IMR-90 (cell line): ENCODE measurements around the gene AGAP1. TPM values are rescaled to one million over a fixed set of nuclear protein-coding genes. Genes with fewer than 3 reads are reported as not detected.

Source experiments
- ATAC-seq: fragments of 200-7000 bp; cut with Tn5 transposase; 2 replicates; pipeline ENCODE4 v1.9.1; 2020; ENCODE audit warnings: low read depth, mild to moderate bottlenecking, moderate library complexity
- BruUV-seq: library from RNA; stranded (reverse); fragments of 400-500 nt; replicated peaks from 2 replicates; lab custom pipeline; 2021; lab: Mats Ljungman, UMichigan
- CTCF ChIA-PET: fragments of 300-600 bp; formaldehyde crosslinking; extraction: SDS; loops from one replicate; lab custom pipeline; 2021; ENCODE audit warnings: antibody characterized with exemption; lab: Yijun Ruan, JAX
- POLR2A ChIA-PET: fragments of 300-600 bp; sonication (Branson Sonifier 250); formaldehyde crosslinking; loops from one replicate; lab custom pipeline; 2022; ENCODE audit warnings: antibody characterized with exemption; ENCODE audit not compliant: unreplicated experiment; lab: Charles Lee
- DNase-seq: peaks from one replicate; pipeline ENCODE4 v3.0.0; 2013
- H2AFZ ChIP-seq: replicated peaks from 2 replicates; pipeline ENCODE3; 2013; ENCODE audit warnings: low read length, mild to moderate bottlenecking; ENCODE audit not compliant: poor library complexity
- H2AK5ac ChIP-seq: 2 replicates; pipeline ENCODE4 v1.6.1; 2013; ENCODE audit warnings: low read depth, low read length, inconsistent platforms
- H2AK9ac ChIP-seq: replicated peaks from 2 replicates; pipeline ENCODE3; 2013; ENCODE audit warnings: mild to moderate bottlenecking, low read depth, low read length, moderate library complexity; ENCODE audit not compliant: poor library complexity
- H2BK120ac ChIP-seq: 2 replicates; pipeline ENCODE4 v1.6.1; 2013; ENCODE audit warnings: low read depth, low read length, inconsistent platforms
- H2BK15ac ChIP-seq: 3 replicates; pipeline ENCODE4 v1.6.1; 2013; ENCODE audit warnings: low read depth, low read length, inconsistent platforms
- H2BK20ac ChIP-seq: 2 replicates; pipeline ENCODE4 v1.6.1; 2013; ENCODE audit warnings: low read depth, mild to moderate bottlenecking, inconsistent platforms, low read length, moderate library complexity
- H2BK5ac ChIP-seq: 2 replicates; pipeline ENCODE4 v1.6.1; 2013; ENCODE audit warnings: mild to moderate bottlenecking, low read depth, low read length, inconsistent platforms; ENCODE audit not compliant: poor library complexity, severe bottlenecking
- H3K14ac ChIP-seq: replicated peaks from 2 replicates; pipeline ENCODE4 v1.6.1; 2013; ENCODE audit warnings: low read depth, low read length, inconsistent platforms
- H3K18ac ChIP-seq: 2 replicates; pipeline ENCODE4 v1.6.1; 2013; ENCODE audit warnings: low read depth, low read length, control low read depth
- H3K23ac ChIP-seq: 2 replicates; pipeline ENCODE4 v1.6.1; 2013; ENCODE audit warnings: low read depth, low read length, inconsistent platforms
- H3K27ac ChIP-seq: 2 replicates; pipeline ENCODE4 v1.5.1; 2013; ENCODE audit warnings: mild to moderate bottlenecking, control low read depth, low read length; ENCODE audit not compliant: insufficient read depth
- H3K27me3 ChIP-seq: 2 replicates; pipeline ENCODE4 v1.6.1; 2013; ENCODE audit warnings: low read length; ENCODE audit not compliant: control insufficient read depth, insufficient read depth
- H3K36me3 ChIP-seq: 2 replicates; pipeline ENCODE4 v1.6.1; 2013; ENCODE audit warnings: low read length, mixed read lengths; ENCODE audit not compliant: control insufficient read depth, insufficient read depth
- H3K4ac ChIP-seq: 2 replicates; pipeline ENCODE4 v1.6.1; 2013; ENCODE audit warnings: low read depth, low read length, inconsistent platforms
- H3K4me1 ChIP-seq: 2 replicates; pipeline ENCODE4 v1.6.1; 2013; ENCODE audit warnings: low read length, mixed read lengths; ENCODE audit not compliant: control insufficient read depth, insufficient read depth
- H3K4me2 ChIP-seq: 2 replicates; pipeline ENCODE4 v1.6.1; 2013; ENCODE audit warnings: low read depth, mild to moderate bottlenecking, control low read depth, low read length, moderate library complexity
- H3K4me3 ChIP-seq: 2 replicates; pipeline ENCODE4 v1.5.1; 2013; ENCODE audit warnings: low read depth, mild to moderate bottlenecking, control low read depth, low read length, moderate library complexity; ENCODE audit not compliant: insufficient read depth
- H3K56ac ChIP-seq: 2 replicates; pipeline ENCODE4 v1.6.1; 2013; ENCODE audit warnings: low read length, inconsistent platforms; ENCODE audit not compliant: insufficient read depth; ENCODE audit errors: extremely low read depth
- H3K79me1 ChIP-seq, 2 experiments: 2 replicates each; pipeline ENCODE4 v1.6.1; 2013; ENCODE audit warnings: low read length in 2 of 2, inconsistent platforms in 1 of 2, low read depth in 1 of 2
- H3K9ac ChIP-seq: 2 replicates; pipeline ENCODE4 v1.6.1; 2013; ENCODE audit warnings: low read depth, low read length, control low read depth
- H3K9me1 ChIP-seq: 2 replicates; pipeline ENCODE4 v1.6.1; 2013; ENCODE audit warnings: low read length, inconsistent platforms; ENCODE audit not compliant: insufficient read depth
- H3K9me3 ChIP-seq: 2 replicates; pipeline ENCODE4 v1.6.1; 2013; ENCODE audit warnings: low read length; ENCODE audit not compliant: control insufficient read depth, insufficient read depth
- H4K20me1 ChIP-seq: 2 replicates; pipeline ENCODE4 v1.6.1; 2013; ENCODE audit warnings: low read length, inconsistent platforms; ENCODE audit not compliant: insufficient read depth
- H4K5ac ChIP-seq: 2 replicates; pipeline ENCODE4 v1.6.1; 2013; ENCODE audit warnings: mild to moderate bottlenecking, low read depth, low read length, control low read depth
- H4K8ac ChIP-seq, 2 experiments: 2 replicates each; pipeline ENCODE4 v1.6.1; 2013; ENCODE audit warnings: low read depth in 2 of 2, low read length in 2 of 2, control low read depth in 1 of 2, inconsistent platforms in 1 of 2
- H4K91ac ChIP-seq: 2 replicates; pipeline ENCODE4 v1.6.1; 2013; ENCODE audit warnings: low read depth, low read length, inconsistent platforms; ENCODE audit not compliant: insufficient read depth
- MXI1 ChIP-seq: IDR thresholded peaks from 2 replicates; pipeline ENCODE4 v1.6.1; 2012; ENCODE audit warnings: low read depth, mild to moderate bottlenecking, low read length, moderate library complexity, borderline replicate concordance
- WGBS, 2 experiments: methylation state at CpG; one replicate each; pipeline versions ENCODE4 v1.1.5 to v1.1.7; 2013; ENCODE audit warnings: missing lambda C conversion rate in 2 of 2; ENCODE audit not compliant: insufficient read length in 1 of 2; ENCODE audit errors: extremely low coverage in 2 of 2; 5-methylcytosine and 5-hydroxymethylcytosine counted together
- dilution Hi-C: fragments of 300-500 bp; cut with HindIII; formaldehyde crosslinking; loops from one replicate; pipeline ENCODE4 v1.14.3; 2018; ENCODE audit warnings: low sequenced_read_pairs; ENCODE audit not compliant: unreplicated experiment
- in situ Hi-C: fragments of 300-500 bp; cut with MboI; formaldehyde crosslinking; loops from 3 replicates; pipeline ENCODE4 v1.14.3; 2019; ENCODE audit warnings: low sequenced_read_pairs, inconsistent platforms, mixed read lengths
- intact Hi-C: fragments of 100-400 bp; cut with micrococcal nuclease; formaldehyde crosslinking; loops from 2 replicates; pipeline ENCODE4 v1.10.0; 2022
- polyA plus RNA-seq, 3 experiments: library from polyadenylated mRNA; depleted of rRNA; stranded (reverse); fragments of >200 nt; gene quantifications; 2 replicates each; pipeline ENCODE4 v1.2.3, GENCODE V29; 2012; ENCODE audit warnings: low replicate concordance in 1 of 3
- total RNA-seq: library from RNA; depleted of rRNA; stranded (reverse); fragments of >200 nt; gene quantifications from 2 replicates; pipeline ENCODE4 v1.2.3, GENCODE V29; 2012

Gene AGAP1
- total and polyA plus RNA-seq, 2 of the 4 experiments (the other 2 are of a cell fraction) = 15.1 to 16.4 TPM

DNA sequence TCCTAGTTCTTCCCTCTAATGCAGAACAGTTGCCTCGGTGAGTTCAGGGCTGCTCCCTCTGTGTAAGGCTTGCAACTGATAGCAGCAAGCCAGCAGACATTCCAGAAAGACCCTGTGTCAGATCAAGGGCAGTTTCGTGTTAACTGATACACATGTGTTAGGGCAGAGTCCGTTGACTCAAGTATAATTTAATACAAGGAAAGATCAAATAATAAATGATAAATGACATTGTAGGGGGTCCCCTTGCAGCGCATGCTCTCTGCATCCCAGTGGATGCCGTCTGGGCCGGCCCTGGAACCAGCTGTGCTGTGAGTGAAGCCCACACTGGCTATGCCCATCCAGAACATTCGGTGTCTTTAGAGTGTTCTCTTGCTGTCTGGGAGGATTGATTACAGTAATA, 180.3 kb downstream of the AGAP1 start:
- Histone ChIP-seq H4K20me1 (peaks cover 74% of the 10 kb centered on the region), H3K9ac (no peak overlapping the region), H3K27ac (no peak overlapping the region), H2AFZ (no peak overlapping the region), H3K36me3 (no peaks in the 10 kb centered on the region), H2BK15ac (no peak overlapping the region), H3K4me1 (peaks cover 7% of the 10 kb centered on the region), H3K9me1 (no peaks in the 10 kb centered on the region), H2AK5ac (no peak overlapping the region), H2AK9ac (no peak overlapping the region), H4K91ac (no peak overlapping the region), H3K4me3 (no peak overlapping the region), H2BK5ac (no peak overlapping the region), H3K9me3 (no peaks in the 10 kb centered on the region), H3K4me2 (no peak overlapping the region), H3K4ac (no peak overlapping the region), H3K23ac (no peak overlapping the region), H3K79me1 (peaks cover 25 to 39% of the 10 kb centered on the region in 2 experiments), H4K8ac (no peak overlapping the region), H3K27me3 (no peaks in the 10 kb centered on the region; the same call in 1 of the 2 replicates), H3K14ac (no peak overlapping the region), H3K56ac (no peak overlapping the region), H2BK120ac (no peak overlapping the region), H4K5ac (no peak overlapping the region), H3K18ac (no peak overlapping the region), H2BK20ac (no peak overlapping the region)
- POLR2A ChIA-PET = no interaction called here
- in situ Hi-C loops = loop anchor here (10.0 kb wide), 1 partner anchor 539 kb away; no protein-coding TSS in a partner anchor
- DNase-seq (no peak), ATAC-seq (no peak)
- no CpG with 5 or more reads among the region's 7 CpGs for WGBS, 2 experiments
- BruUV-seq = no TSS peak
- dilution Hi-C loops = no loop called here
- intact Hi-C loops = no loop called here
- no peak for TF ChIP-seq MXI1
- CTCF ChIA-PET = interaction anchor here (0.7 kb wide), 1 partner anchor 72 kb away, joined by 4 read pairs; no protein-coding TSS in a partner anchor
